H9 (cell line): ENCODE data around the gene NCF1. TPM values are rescaled to one million over a fixed set of nuclear protein-coding genes. Genes with fewer than 3 reads are reported as not detected.
"Not testable (repeated sequence)": the region's sequence is repeated elsewhere in the genome, so short reads cannot be mapped to it uniquely, and the experiment has no call there.

Source experiments
- DNase-seq: peaks from one replicate; pipeline ENCODE4 v3.0.0-alpha.2; 2017
- H2AFZ ChIP-seq: one replicate; pipeline ENCODE4 v1.6.1; 2013; ENCODE audit warnings: mild to moderate bottlenecking, low read length, control low read depth, moderate library complexity
- H2AK5ac ChIP-seq: 2 replicates; pipeline ENCODE4 v1.6.1; 2013; ENCODE audit warnings: low read length, control low read depth, mixed read lengths; ENCODE audit not compliant: insufficient read length
- H2BK120ac ChIP-seq: one replicate; pipeline ENCODE4 v1.6.1; 2013; ENCODE audit warnings: low read depth, mild to moderate bottlenecking, low read length, control low read depth, inconsistent platforms; ENCODE audit not compliant: poor library complexity, severe bottlenecking
- H2BK12ac ChIP-seq: 2 replicates; pipeline ENCODE4 v1.6.1; 2013; ENCODE audit warnings: low read length, control low read depth, mixed read lengths, low read depth; ENCODE audit not compliant: insufficient read length
- H2BK15ac ChIP-seq: 2 replicates; pipeline ENCODE4 v1.6.1; 2013; ENCODE audit warnings: low read depth, low read length, control low read depth
- H2BK20ac ChIP-seq: one replicate; pipeline ENCODE4 v1.6.1; 2013; ENCODE audit warnings: low read depth, mild to moderate bottlenecking, low read length, control low read depth, inconsistent platforms; ENCODE audit not compliant: poor library complexity, severe bottlenecking
- H2BK5ac ChIP-seq: 2 replicates; pipeline ENCODE4 v1.6.1; 2013; ENCODE audit warnings: low read length, control low read depth, mixed read lengths; ENCODE audit not compliant: insufficient read length
- H3K14ac ChIP-seq: 2 replicates; pipeline ENCODE4 v1.6.1; 2013; ENCODE audit warnings: low read length, control low read depth; ENCODE audit not compliant: insufficient read depth
- H3K18ac ChIP-seq: 2 replicates; pipeline ENCODE4 v1.6.1; 2013; ENCODE audit warnings: low read depth, mild to moderate bottlenecking, mixed read lengths, low read length, control low read depth; ENCODE audit not compliant: insufficient read length
- H3K23ac ChIP-seq: 2 replicates; pipeline ENCODE4 v1.6.1; 2013; ENCODE audit warnings: low read length, control low read depth, mixed read lengths, low read depth; ENCODE audit not compliant: insufficient read length
- H3K23me2 ChIP-seq: 2 replicates; pipeline ENCODE4 v1.6.1; 2013; ENCODE audit warnings: low read depth, mild to moderate bottlenecking, mixed read lengths, low read length, control low read depth; ENCODE audit not compliant: insufficient read length, poor library complexity, severe bottlenecking
- H3K27ac ChIP-seq: 2 replicates; pipeline ENCODE4 v1.5.1; 2013; ENCODE audit warnings: low read length, control low read depth, mixed read lengths, low read depth; ENCODE audit not compliant: insufficient read length
- H3K27me3 ChIP-seq: 2 replicates; pipeline ENCODE4 v1.6.1; 2013; ENCODE audit warnings: low read length, control low read depth, inconsistent platforms; ENCODE audit not compliant: insufficient read depth
- H3K4ac ChIP-seq: 2 replicates; pipeline ENCODE4 v1.6.1; 2013; ENCODE audit warnings: low read depth, mild to moderate bottlenecking, control low read depth, inconsistent platforms, low read length, moderate library complexity
- H3K4me1 ChIP-seq: 2 replicates; pipeline ENCODE4 v1.6.1; 2013; ENCODE audit warnings: low read length, control low read depth, inconsistent platforms; ENCODE audit not compliant: insufficient read depth
- H3K4me2 ChIP-seq: 2 replicates; pipeline ENCODE4 v1.6.1; 2013; ENCODE audit warnings: low read length, control low read depth, mixed read lengths; ENCODE audit not compliant: insufficient read length, insufficient read depth
- H3K56ac ChIP-seq: 2 replicates; pipeline ENCODE4 v1.6.1; 2013; ENCODE audit warnings: low read depth, mild to moderate bottlenecking, mixed read lengths, low read length, control low read depth; ENCODE audit not compliant: insufficient read length
- H3K79me1 ChIP-seq: 2 replicates; pipeline ENCODE4 v1.6.1; 2013; ENCODE audit warnings: low read depth, mild to moderate bottlenecking, moderate library complexity, low read length, control low read depth, inconsistent platforms; ENCODE audit not compliant: insufficient read depth, poor library complexity, severe bottlenecking
- H3K79me2 ChIP-seq: 2 replicates; pipeline ENCODE4 v1.6.1; 2013; ENCODE audit warnings: low read length, control low read depth, inconsistent platforms; ENCODE audit not compliant: insufficient read depth
- H3K9ac ChIP-seq: 2 replicates; pipeline ENCODE4 v1.6.1; 2013; ENCODE audit warnings: low read length, control low read depth, mixed read lengths; ENCODE audit not compliant: insufficient read length; ENCODE audit errors: extremely low read depth
- H3K9me3 ChIP-seq: one replicate; pipeline ENCODE4 v1.6.1; 2013; ENCODE audit warnings: low read depth, low read length, inconsistent platforms; ENCODE audit not compliant: control insufficient read depth
- H3T11ph ChIP-seq: one replicate; pipeline ENCODE4 v1.6.1; 2013; ENCODE audit warnings: mild to moderate bottlenecking, low read length, control low read depth, inconsistent platforms
- H4K20me1 ChIP-seq: one replicate; pipeline ENCODE4 v1.6.1; 2013; ENCODE audit not compliant: control insufficient read depth, insufficient read length, insufficient read depth
- H4K5ac ChIP-seq: 2 replicates; pipeline ENCODE4 v1.6.1; 2013; ENCODE audit warnings: low read depth, mild to moderate bottlenecking, mixed read lengths, low read length, control low read depth; ENCODE audit not compliant: insufficient read length
- H4K8ac ChIP-seq: replicated peaks from 2 replicates; pipeline ENCODE4 v1.6.1; 2013; ENCODE audit warnings: low read length, control low read depth, mixed read lengths, low read depth; ENCODE audit not compliant: insufficient read length
- H4K91ac ChIP-seq: 2 replicates; pipeline ENCODE4 v1.6.1; 2013; ENCODE audit warnings: low read depth, mild to moderate bottlenecking, moderate library complexity, mixed read lengths, low read length, control low read depth; ENCODE audit not compliant: insufficient read length
- H3K27ac Mint-ChIP-seq, 3 experiments: 2 replicates in 2 of 3; 3 replicates in 1 of 3; pipeline ENCODE4 v1.8.0; 2020 to 2021; ENCODE audit warnings: mixed read lengths in 3 of 3, mild to moderate bottlenecking in 1 of 3, moderate library complexity in 1 of 3
- H3K27me3 Mint-ChIP-seq: 2 replicates; pipeline ENCODE4 v1.8.0; 2021; ENCODE audit warnings: low read depth, mild to moderate bottlenecking, moderate library complexity, mixed read lengths
- H3K36me3 Mint-ChIP-seq, 3 experiments: 2 replicates in 2 of 3; 3 replicates in 1 of 3; pipeline ENCODE4 v1.8.0; 2020 to 2021; ENCODE audit warnings: low read depth in 3 of 3, mixed read lengths in 3 of 3; ENCODE audit not compliant: insufficient read depth in 1 of 3
- H3K4me1 Mint-ChIP-seq, 2 experiments: 2 replicates each; pipeline ENCODE4 v1.8.0; 2020; ENCODE audit warnings: mixed read lengths in 2 of 2
- H3K4me3 Mint-ChIP-seq, 2 experiments: 2 replicates in 1 of 2; 3 replicates in 1 of 2; pipeline ENCODE4 v1.8.0; 2020 to 2021; ENCODE audit warnings: mild to moderate bottlenecking in 2 of 2, mixed read lengths in 2 of 2, moderate library complexity in 1 of 2
- H3K9me3 Mint-ChIP-seq, 2 experiments: 2 replicates in 1 of 2; 3 replicates in 1 of 2; pipeline ENCODE4 v1.8.0; 2020; ENCODE audit warnings: mild to moderate bottlenecking in 2 of 2, mixed read lengths in 2 of 2, moderate library complexity in 1 of 2
- WGBS: extraction: QIAGEN DNeasy Blood & Tissue Kit; methylation state at CpG from one replicate; pipeline ENCODE4 v1.1.7; 2013; ENCODE audit warnings: missing lambda C conversion rate, low lambda C conversion rate, mixed read lengths; ENCODE audit not compliant: insufficient read length; ENCODE audit errors: extremely low coverage; 5-methylcytosine and 5-hydroxymethylcytosine counted together
- long read RNA-seq: library from polyadenylated mRNA; unstranded; transcript quantifications from one replicate; pipeline ENCODE4 v2.0.0, GENCODE V29; 2020
- total RNA-seq: library from RNA; stranded (reverse); gene quantifications from 2 replicates; pipeline ENCODE4 v1.2.1, GENCODE V29; 2021

The NCF1 gene
- 0.33 and 0.63 TPM in 2 replicates for total RNA-seq
- long read RNA-seq, partial matches to known transcripts: 3 of 3 reads
- long read RNA-seq, other reads (novel, unspliced or antisense): 0 of 3 reads

DNA sequence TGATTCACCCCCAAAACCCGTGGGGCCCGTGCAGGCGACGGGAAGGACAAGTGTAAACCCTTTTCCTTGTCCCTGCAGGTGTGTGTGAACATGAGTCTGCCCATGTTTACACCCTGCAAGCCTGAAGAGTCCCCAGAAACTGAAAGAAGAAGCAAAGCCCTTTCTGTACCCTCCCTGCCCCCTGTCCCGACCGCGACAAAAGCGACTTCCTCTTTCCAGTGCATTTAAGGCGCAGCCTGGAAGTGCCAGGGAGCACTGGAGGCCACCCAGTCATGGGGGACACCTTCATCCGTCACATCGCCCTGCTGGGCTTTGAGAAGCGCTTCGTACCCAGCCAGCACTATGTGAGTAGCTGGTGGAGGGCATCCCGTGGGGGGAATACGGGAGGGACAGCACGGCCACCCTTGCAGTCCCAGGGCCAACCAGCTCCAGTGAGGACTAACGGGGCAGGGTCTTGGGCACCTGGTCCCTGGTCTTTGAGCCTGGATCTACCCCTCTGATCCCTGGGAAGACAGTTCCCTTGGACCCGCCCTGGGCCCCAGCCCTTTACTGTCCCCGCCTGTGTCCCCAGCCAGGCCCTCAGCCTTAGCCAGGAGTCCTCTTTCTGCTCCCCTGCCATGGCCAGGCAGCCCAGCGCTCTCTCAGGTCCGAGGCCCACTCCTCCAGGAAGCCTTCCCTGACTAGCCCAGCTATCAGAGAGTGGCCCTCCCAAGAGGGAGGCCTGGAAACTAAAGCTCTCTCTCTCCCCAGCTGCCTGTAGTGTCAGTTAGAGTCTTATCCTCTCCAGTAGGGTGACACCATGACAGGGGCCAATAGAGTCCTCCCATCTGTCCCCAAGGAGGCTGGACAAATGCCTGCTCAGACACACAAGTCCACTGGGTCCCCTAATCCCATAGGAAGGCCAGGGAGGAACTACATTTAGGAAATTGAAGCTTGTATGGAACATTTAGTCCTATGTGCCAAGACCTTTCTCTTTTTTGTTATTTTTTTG lies at the start of gene NCF1:
Gene NCF1 (plus strand): TSS at position 252 of the 991 bp plus-strand sequence. CDS start 21 bp downstream, at position 273.
- H3K18ac ChIP-seq, H4K5ac ChIP-seq, H3K4me1 Mint-ChIP-seq, H3K27ac ChIP-seq, H4K8ac ChIP-seq, H2BK12ac ChIP-seq, H4K91ac ChIP-seq, H3K79me1 ChIP-seq, H3K27me3 Mint-ChIP-seq, H2AK5ac ChIP-seq, H3K79me2 ChIP-seq, H3K4me3 Mint-ChIP-seq, H3K56ac ChIP-seq, H3K4ac ChIP-seq, H3K9me3 Mint-ChIP-seq, H3K14ac ChIP-seq, H2BK5ac ChIP-seq, H2BK20ac ChIP-seq, H3T11ph ChIP-seq, H3K27ac Mint-ChIP-seq, H3K9ac ChIP-seq, H3K27me3 ChIP-seq, H3K36me3 Mint-ChIP-seq, DNase-seq, H3K4me2 ChIP-seq, H3K23me2 ChIP-seq, H3K9me3 ChIP-seq, H4K20me1 ChIP-seq, H3K23ac ChIP-seq, H2BK15ac ChIP-seq, H2AFZ ChIP-seq, H2BK120ac ChIP-seq, H3K4me1 ChIP-seq: not testable (repeated sequence)
- WGBS: no CpG with 5 or more reads among the region's 21 CpGs
